HepG2 (cell line): ENCODE results near the gene KIF17. TPM values are rescaled to one million over a fixed set of nuclear protein-coding genes. Genes with fewer than 3 reads are reported as not detected.

Source experiments
- ELF1 ChIP-seq: sonication (generic); formaldehyde crosslinking; IDR thresholded peaks from 2 replicates; pipeline ENCODE4 v1.4.0; 2020; ENCODE audit warnings: missing genetic modification reagents
- PHF5A ChIP-seq: IDR thresholded peaks from one replicate; pipeline ENCODE4 v1.6.1; 2018; ENCODE audit warnings: low read depth, missing genetic modification reagents; ENCODE audit not compliant: unreplicated experiment
- PREB ChIP-seq: sonication (generic); formaldehyde crosslinking; IDR thresholded peaks from 2 replicates; pipeline ENCODE4 v1.4.0; 2020; ENCODE audit warnings: missing genetic modification reagents
- RFXAP ChIP-seq: sonication (generic); formaldehyde crosslinking; IDR thresholded peaks from 2 replicates; pipeline ENCODE4 v1.4.0; 2020; ENCODE audit warnings: missing genetic modification reagents, borderline replicate concordance
- SMC3 ChIP-seq: IDR thresholded peaks from 2 replicates; pipeline ENCODE4 v1.6.1; 2011; ENCODE audit warnings: low read length, improper control_type of control experiment
- USF2 ChIP-seq, 2 experiments: sonication (generic) in 1 of 2; formaldehyde crosslinking in 1 of 2; IDR thresholded peaks; 2 replicates each; pipeline versions ENCODE4 v1.5.1 to v1.6.1; 2011 to 2020; ENCODE audit warnings: borderline replicate concordance in 1 of 2, low read depth in 1 of 2, low read length in 1 of 2, mild to moderate bottlenecking in 1 of 2, missing genetic modification reagents in 1 of 2, moderate library complexity in 1 of 2
- ZNF18 ChIP-seq: sonication (generic); formaldehyde crosslinking; IDR thresholded peaks from 2 replicates; pipeline ENCODE4 v1.8.0; 2022; ENCODE audit warnings: mild to moderate bottlenecking, missing genetic modification reagents; ENCODE audit not compliant: insufficient replicate concordance
- ZNF253 ChIP-seq: sonication (generic); formaldehyde crosslinking; IDR thresholded peaks from 2 replicates; pipeline ENCODE4 v1.8.0; 2022; ENCODE audit warnings: mild to moderate bottlenecking, missing genetic modification reagents, borderline replicate concordance
- ZNF280B ChIP-seq: sonication (generic); formaldehyde crosslinking; IDR thresholded peaks from 2 replicates; pipeline ENCODE4 v1.5.0; 2020; ENCODE audit warnings: missing genetic modification reagents, mild to moderate bottlenecking, borderline replicate concordance
- ZNF350 ChIP-seq: sonication (generic); formaldehyde crosslinking; IDR thresholded peaks from 2 replicates; pipeline ENCODE4 v1.4.0; 2020; ENCODE audit warnings: mild to moderate bottlenecking, low read depth, missing genetic modification reagents, borderline replicate concordance
- ZNF710 ChIP-seq: sonication (generic); formaldehyde crosslinking; IDR thresholded peaks from 2 replicates; pipeline ENCODE4 v1.5.0; 2020; ENCODE audit warnings: mild to moderate bottlenecking, missing genetic modification reagents, borderline replicate concordance
- ZNF724P ChIP-seq: sonication (generic); formaldehyde crosslinking; IDR thresholded peaks from 2 replicates; pipeline ENCODE4 v1.8.0; 2022; ENCODE audit warnings: missing genetic modification reagents, borderline replicate concordance
- ZNF766 ChIP-seq: sonication (generic); formaldehyde crosslinking; IDR thresholded peaks from 2 replicates; pipeline ENCODE4 v1.5.0; 2020; ENCODE audit warnings: missing genetic modification reagents, borderline replicate concordance
- polyA plus RNA-seq, 8 experiments: library from polyadenylated mRNA; depleted of rRNA in 3 of 8; stranded (reverse) in 7 of 8; unstranded in 1 of 8; fragments of >200 nt; fragmentation: Illumina TruSeq in 4 of 8; extraction: Trizol in 4 of 8; gene quantifications; 2 replicates each; pipeline versions ENCODE4 v1.2.1 to v1.2.3, GENCODE V29; 2011 to 2016; ENCODE audit warnings: low read depth in 4 of 8, missing spikeins in 1 of 8, mixed read lengths in 1 of 8; ENCODE audit not compliant: insufficient read depth in 1 of 8
- total RNA-seq, 5 experiments: library from RNA; depleted of rRNA; stranded (reverse); fragments of >200 nt; fragmentation: Illumina TruSeq; extraction: Trizol; gene quantifications; 2 replicates each; pipeline ENCODE4 v1.2.3, GENCODE V29; 2016; ENCODE audit warnings: low read depth in 1 of 5

KIF17 gene
- total and polyA plus RNA-seq, 2 of the 13 experiments (the other 11 are each of a cell fraction or from before 2014, with no cell fraction given), result 0.24 to 0.44 TPM

GRCh38 chr1:20661207-20662109, 56.3 kb downstream of the KIF17 start, which contains the start of gene DDOST (continued):
- TF ChIP-seq ELF1 (CRISPR knock-in tag) (peak; percentile 98), ZNF350 (CRISPR knock-in tag) (peak; percentile 57; the same call in 1 of the 2 replicates), PHF5A (CRISPR knock-in tag) (no peak), SMC3 (no peak), ZNF18 (CRISPR knock-in tag) (peak; percentile 67), ZNF253 (CRISPR knock-in tag) (no peak), PREB (CRISPR knock-in tag) (no peak), ZNF280B (0 out of 2 replicates have a peak, but pooled peaks have one; percentile 19), RFXAP (CRISPR knock-in tag) (peak; percentile 78; the same call in 1 of the 2 replicates), ZNF724P (CRISPR knock-in tag) (no peak), ZNF710 (0 out of 2 replicates have a peak, but pooled peaks have one; percentile 61), ZNF766 (no peak), USF2 (IDR thresholded peaks at IDR 0.05; ENCODE audit: low read depth, low read length) (no peak), USF2 (CRISPR knock-in tag; IDR thresholded peaks at IDR 0.05; ENCODE audit: borderline replicate concordance) (peak; percentile 22; the same call in 1 of the 2 replicates)
